ENCODE measurements around the gene ENOSF1.
A peak's percentile ranks its signal among the peaks of the same experiment; 100 is the strongest.

ENOSF1 gene

DNA sequence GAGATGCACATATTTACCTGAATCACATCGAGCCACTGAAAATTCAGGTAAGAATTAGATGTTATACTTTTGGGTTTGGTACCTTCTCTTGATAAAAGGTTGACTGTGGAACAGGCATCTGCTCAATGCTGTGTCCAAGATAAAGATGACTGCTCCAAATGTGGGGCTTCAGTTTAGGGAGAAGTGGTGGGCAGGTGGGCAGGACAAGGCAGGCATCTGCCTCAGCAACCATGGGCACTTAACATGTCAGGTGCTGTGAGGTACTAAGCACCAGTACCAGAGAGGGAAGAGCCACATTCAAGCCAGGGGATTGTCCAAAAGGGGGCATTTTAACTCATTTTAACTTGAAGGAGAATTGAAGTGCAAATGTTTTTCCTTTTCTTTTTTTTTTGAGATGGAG lies 41.0 kb downstream of the ENOSF1 start:
- Histone ChIP-seq H3K4me3 (ENCODE audit: low read length) (no peak overlapping the region), H3K27ac (ENCODE audit: low read depth, low read length) (no peak overlapping the region), H3K79me1 (ENCODE audit: low read length) (peaks cover 4% of the 10 kb centered on the region), H3K23ac (ENCODE audit: low read length) (no peak overlapping the region), H2AK5ac (ENCODE audit: low read length) (no peak overlapping the region), H3K4ac (ENCODE audit: low read depth, low read length) (no peak overlapping the region), H3K36me3 (ENCODE audit: control insufficient read depth, insufficient read depth, low read length) (peaks cover 14% of the 10 kb centered on the region), H3K18ac (ENCODE audit: low read length) (no peak overlapping the region), H3K4me2 (ENCODE audit: low read length) (no peak overlapping the region), H4K5ac (ENCODE audit: low read length) (no peak overlapping the region), H3K79me2 (ENCODE audit: control insufficient read depth, insufficient read depth, low read length) (peaks cover 3% of the 10 kb centered on the region), H2BK120ac (ENCODE audit: low read depth, low read length) (no peak overlapping the region), H3K4me1 (ENCODE audit: control insufficient read depth, low read depth, low read length) (no peaks in the 10 kb centered on the region), H3K27me3 (ENCODE audit: insufficient read depth, low read length, poor library complexity) (no peaks in the 10 kb centered on the region), H3K56ac (ENCODE audit: low read length) (no peak overlapping the region), H3K9ac (ENCODE audit: low read length) (no peak overlapping the region), H4K8ac (ENCODE audit: low read depth, low read length) (no peak overlapping the region), H2BK5ac (ENCODE audit: low read length) (no peak overlapping the region), H2BK15ac (replicated peaks; ENCODE audit: low read depth) (no peak overlapping the region)
- WGBS (ENCODE audit: extremely low coverage, insufficient coverage, low lambda C conversion rate): no CpG with 5 or more reads among the region's 1 CpG
- DNase-seq: no peak

DNA sequence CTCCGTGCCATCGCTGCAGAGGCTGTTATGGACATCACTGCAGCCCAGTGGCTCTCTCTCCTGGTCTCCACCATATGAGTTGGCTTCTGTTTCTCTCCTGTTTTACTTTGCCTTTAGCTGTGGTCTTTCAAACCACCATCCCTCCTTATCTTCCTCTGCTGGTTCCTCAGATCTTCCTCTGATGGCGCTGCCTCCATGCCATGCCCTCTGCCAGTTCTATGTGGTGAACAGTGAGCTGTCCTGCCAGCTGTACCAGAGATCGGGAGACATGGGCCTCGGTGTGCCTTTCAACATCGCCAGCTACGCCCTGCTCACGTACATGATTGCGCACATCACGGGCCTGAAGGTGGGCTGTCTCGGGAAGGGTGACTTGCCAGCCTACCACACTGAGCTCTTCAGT lies 41.9 kb downstream of the ENOSF1 start:
- no peak overlapping the region for H2BK15ac ChIP-seq (replicated peaks; ENCODE audit: low read depth)
- H2BK120ac ChIP-seq (ENCODE audit: low read depth, low read length): no peak overlapping the region
- WGBS (ENCODE audit: extremely low coverage, insufficient coverage, low lambda C conversion rate): no CpG with 5 or more reads among the region's 11 CpGs
- peaks cover 14% of the 10 kb centered on the region for H3K36me3 ChIP-seq (ENCODE audit: control insufficient read depth, insufficient read depth, low read length)
- no peak overlapping the region for H3K4me2 ChIP-seq (ENCODE audit: low read length)
- no peak overlapping the region for H4K8ac ChIP-seq (ENCODE audit: low read depth, low read length)
- no peak overlapping the region for H4K5ac ChIP-seq (ENCODE audit: low read length)
- H3K4me1 ChIP-seq (ENCODE audit: control insufficient read depth, low read depth, low read length): no peaks in the 10 kb centered on the region
- peaks cover 4% of the 10 kb centered on the region for H3K79me1 ChIP-seq (ENCODE audit: low read length)
- no peak overlapping the region for H3K56ac ChIP-seq (ENCODE audit: low read length)
- H2BK5ac ChIP-seq (ENCODE audit: low read length): no peak overlapping the region
- DNase-seq: no peak
- H3K79me2 ChIP-seq (ENCODE audit: control insufficient read depth, insufficient read depth, low read length): peaks cover 7% of the 10 kb centered on the region
- no peak overlapping the region for H3K18ac ChIP-seq (ENCODE audit: low read length)
- no peak overlapping the region for H3K23ac ChIP-seq (ENCODE audit: low read length)
- no peak overlapping the region for H3K9ac ChIP-seq (ENCODE audit: low read length)
- H3K27ac ChIP-seq (ENCODE audit: low read depth, low read length): no peak overlapping the region
- H2AK5ac ChIP-seq (ENCODE audit: low read length): no peak overlapping the region
- no peak overlapping the region for H3K4me3 ChIP-seq (ENCODE audit: low read length)
- H3K4ac ChIP-seq (ENCODE audit: low read depth, low read length): no peak overlapping the region
- no peaks in the 10 kb centered on the region for H3K27me3 ChIP-seq (ENCODE audit: insufficient read depth, low read length, poor library complexity)

DNA sequence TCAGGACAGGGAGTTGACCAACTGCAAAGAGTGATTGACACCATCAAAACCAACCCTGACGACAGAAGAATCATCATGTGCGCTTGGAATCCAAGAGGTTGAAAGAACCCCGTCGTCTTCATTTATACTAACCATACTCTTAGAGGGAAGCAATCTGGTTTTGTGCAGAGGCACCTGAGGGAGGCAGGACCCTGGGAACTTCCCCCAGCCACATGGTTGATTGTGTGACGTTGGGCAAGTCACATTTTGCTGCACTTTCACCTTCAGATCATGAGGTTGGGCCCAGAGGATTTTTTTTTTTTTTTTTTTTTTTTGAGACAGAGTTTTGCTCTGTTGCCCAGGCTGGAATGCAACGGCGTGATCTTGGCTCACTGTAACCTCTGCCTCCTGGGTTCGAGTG lies 43.4 kb downstream of the ENOSF1 start:
- no CpG with 5 or more reads among the region's 8 CpGs for WGBS (ENCODE audit: extremely low coverage, insufficient coverage, low lambda C conversion rate)
- peaks cover 13% of the 10 kb centered on the region for H3K36me3 ChIP-seq (ENCODE audit: control insufficient read depth, insufficient read depth, low read length)
- DNase-seq: no peak

DNA sequence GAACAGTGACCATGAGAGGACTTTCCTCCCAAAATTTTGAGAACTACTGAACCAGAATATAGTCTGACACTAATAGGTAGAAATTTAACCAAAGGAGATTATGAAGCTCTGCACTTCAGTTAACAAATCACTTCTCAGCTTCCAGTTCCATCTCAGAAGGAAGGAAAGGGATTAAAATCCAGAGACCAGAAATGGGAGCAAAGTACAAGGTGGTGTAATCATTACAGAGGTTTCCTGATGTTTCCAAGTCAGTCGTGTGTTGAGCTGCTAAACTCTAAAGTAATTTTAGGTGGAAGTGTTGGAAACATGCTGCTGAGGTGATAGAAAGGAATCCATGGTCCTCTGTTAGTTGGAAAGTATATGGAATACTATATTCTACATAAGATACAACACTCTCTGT lies 44.2 kb downstream of the ENOSF1 start:
- Histone ChIP-seq H4K8ac (ENCODE audit: low read depth, low read length) (no peak overlapping the region), H2BK15ac (replicated peaks; ENCODE audit: low read depth) (no peak overlapping the region), H3K79me1 (ENCODE audit: low read length) (peaks cover 4% of the 10 kb centered on the region), H4K5ac (ENCODE audit: low read length) (no peak overlapping the region), H3K9ac (ENCODE audit: low read length) (no peak overlapping the region), H2AK5ac (ENCODE audit: low read length) (no peak overlapping the region), H3K27me3 (ENCODE audit: insufficient read depth, low read length, poor library complexity) (no peaks in the 10 kb centered on the region), H3K4me3 (ENCODE audit: low read length) (no peak overlapping the region), H3K18ac (ENCODE audit: low read length) (no peak overlapping the region), H3K4ac (ENCODE audit: low read depth, low read length) (no peak overlapping the region), H3K79me2 (ENCODE audit: control insufficient read depth, insufficient read depth, low read length) (peaks cover 7% of the 10 kb centered on the region), H2BK120ac (ENCODE audit: low read depth, low read length) (no peak overlapping the region), H2BK5ac (ENCODE audit: low read length) (no peak overlapping the region), H3K56ac (ENCODE audit: low read length) (no peak overlapping the region), H3K36me3 (ENCODE audit: control insufficient read depth, insufficient read depth, low read length) (peaks cover 13% of the 10 kb centered on the region), H3K23ac (ENCODE audit: low read length) (no peak overlapping the region), H3K4me2 (ENCODE audit: low read length) (no peak overlapping the region), H3K27ac (ENCODE audit: low read depth, low read length) (no peak overlapping the region), H3K4me1 (ENCODE audit: control insufficient read depth, low read depth, low read length) (no peaks in the 10 kb centered on the region)
- WGBS (ENCODE audit: extremely low coverage, insufficient coverage, low lambda C conversion rate): no CpG with 5 or more reads among the region's 1 CpG
- no peak for DNase-seq

More for the DNA sequence above, 43.4 kb downstream of the ENOSF1 start:
- Histone ChIP-seq H3K4me2 (ENCODE audit: low read length) (no peak overlapping the region), H3K79me2 (ENCODE audit: control insufficient read depth, insufficient read depth, low read length) (peaks cover 7% of the 10 kb centered on the region), H2BK15ac (replicated peaks; ENCODE audit: low read depth) (no peak overlapping the region), H3K18ac (ENCODE audit: low read length) (no peak overlapping the region), H3K4me1 (ENCODE audit: control insufficient read depth, low read depth, low read length) (no peaks in the 10 kb centered on the region), H3K79me1 (ENCODE audit: low read length) (peaks cover 4% of the 10 kb centered on the region), H3K4me3 (ENCODE audit: low read length) (no peak overlapping the region), H4K5ac (ENCODE audit: low read length) (no peak overlapping the region), H3K23ac (ENCODE audit: low read length) (no peak overlapping the region), H3K27me3 (ENCODE audit: insufficient read depth, low read length, poor library complexity) (no peaks in the 10 kb centered on the region), H2BK120ac (ENCODE audit: low read depth, low read length) (no peak overlapping the region), H3K9ac (ENCODE audit: low read length) (no peak overlapping the region), H3K4ac (ENCODE audit: low read depth, low read length) (no peak overlapping the region), H4K8ac (ENCODE audit: low read depth, low read length) (no peak overlapping the region), H2BK5ac (ENCODE audit: low read length) (no peak overlapping the region), H3K27ac (ENCODE audit: low read depth, low read length) (no peak overlapping the region), H2AK5ac (ENCODE audit: low read length) (no peak overlapping the region), H3K56ac (ENCODE audit: low read length) (no peak overlapping the region)

DNA sequence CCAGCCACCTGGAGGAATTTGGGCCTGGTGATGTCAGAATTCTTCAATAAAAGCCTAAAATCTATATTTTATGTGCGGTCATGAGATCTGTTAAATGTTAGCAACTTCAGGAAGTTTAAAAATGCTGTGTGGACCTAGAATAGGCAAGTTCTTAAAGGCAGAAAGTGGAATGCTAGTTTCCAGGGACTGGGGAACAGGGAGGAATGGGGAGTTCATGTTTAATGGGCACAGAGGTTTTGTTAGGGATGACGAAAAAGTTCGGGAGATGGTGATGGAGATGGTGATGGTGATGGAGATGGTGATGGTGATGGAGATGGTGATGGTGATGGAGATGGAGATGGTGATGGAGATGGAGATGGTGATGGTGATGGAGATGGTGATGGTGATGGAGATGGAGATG lies 45.8 kb downstream of the ENOSF1 start:
- Histone ChIP-seq H3K79me2 (ENCODE audit: control insufficient read depth, insufficient read depth, low read length) (peaks cover 10% of the 10 kb centered on the region), H3K4me2 (ENCODE audit: low read length) (no peak overlapping the region), H3K36me3 (ENCODE audit: control insufficient read depth, insufficient read depth, low read length) (peaks cover 12% of the 10 kb centered on the region)

DNA sequence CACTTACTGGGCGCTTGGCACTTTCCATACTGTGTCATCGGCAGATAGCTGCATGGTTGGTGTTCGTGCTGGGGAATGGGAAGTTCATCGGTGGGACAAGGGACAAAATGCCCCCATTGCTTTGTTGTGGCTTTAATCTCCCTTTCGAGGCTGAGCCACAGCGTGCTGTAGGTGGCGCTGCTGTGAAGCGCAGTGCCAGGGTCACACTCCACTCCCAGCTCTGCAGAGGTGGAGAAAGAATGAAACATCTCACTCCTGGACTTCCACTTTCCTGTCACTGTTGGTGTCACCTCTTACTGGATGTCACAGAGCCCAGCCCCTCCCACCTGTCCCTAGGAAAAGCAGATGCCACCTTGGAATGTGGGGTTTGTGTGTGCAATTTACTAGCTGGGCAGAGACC lies 46.3 kb downstream of the ENOSF1 start:
- H3K79me1 ChIP-seq (ENCODE audit: low read length): peaks cover 7% of the 10 kb centered on the region
- H3K56ac ChIP-seq (ENCODE audit: low read length): no peak overlapping the region
- no peak overlapping the region for H4K5ac ChIP-seq (ENCODE audit: low read length)
- no peaks in the 10 kb centered on the region for H3K4me1 ChIP-seq (ENCODE audit: control insufficient read depth, low read depth, low read length)
- no peak overlapping the region for H3K23ac ChIP-seq (ENCODE audit: low read length)
- no CpG with 5 or more reads among the region's 8 CpGs for WGBS (ENCODE audit: extremely low coverage, insufficient coverage, low lambda C conversion rate)
- no peak overlapping the region for H2BK5ac ChIP-seq (ENCODE audit: low read length)
- H3K79me2 ChIP-seq (ENCODE audit: control insufficient read depth, insufficient read depth, low read length): peaks cover 10% of the 10 kb centered on the region
- H3K4me2 ChIP-seq (ENCODE audit: low read length): no peak overlapping the region
- H3K27me3 ChIP-seq (ENCODE audit: insufficient read depth, low read length, poor library complexity): no peaks in the 10 kb centered on the region
- no peak overlapping the region for H3K18ac ChIP-seq (ENCODE audit: low read length)
- H3K36me3 ChIP-seq (ENCODE audit: control insufficient read depth, insufficient read depth, low read length): peaks cover 9% of the 10 kb centered on the region
- H3K4me3 ChIP-seq (ENCODE audit: low read length): no peak overlapping the region
- peak; percentile 38 for DNase-seq
- H4K8ac ChIP-seq (ENCODE audit: low read depth, low read length): no peak overlapping the region
- no peak overlapping the region for H2BK15ac ChIP-seq (replicated peaks; ENCODE audit: low read depth)
- no peak overlapping the region for H2BK120ac ChIP-seq (ENCODE audit: low read depth, low read length)
- no peak overlapping the region for H3K27ac ChIP-seq (ENCODE audit: low read depth, low read length)
- H2AK5ac ChIP-seq (ENCODE audit: low read length): no peak overlapping the region
- H3K9ac ChIP-seq (ENCODE audit: low read length): no peak overlapping the region
- H3K4ac ChIP-seq (ENCODE audit: low read depth, low read length): no peak overlapping the region

More for the DNA sequence above, 45.8 kb downstream of the ENOSF1 start:
- no peak for DNase-seq
- Histone ChIP-seq H3K9ac (ENCODE audit: low read length) (no peak overlapping the region), H4K8ac (ENCODE audit: low read depth, low read length) (no peak overlapping the region), H3K27me3 (ENCODE audit: insufficient read depth, low read length, poor library complexity) (no peaks in the 10 kb centered on the region), H3K4me3 (ENCODE audit: low read length) (no peak overlapping the region), H3K4ac (ENCODE audit: low read depth, low read length) (no peak overlapping the region), H3K79me1 (ENCODE audit: low read length) (peaks cover 7% of the 10 kb centered on the region), H3K27ac (ENCODE audit: low read depth, low read length) (no peak overlapping the region), H2BK5ac (ENCODE audit: low read length) (no peak overlapping the region), H4K5ac (ENCODE audit: low read length) (no peak overlapping the region), H3K23ac (ENCODE audit: low read length) (no peak overlapping the region), H3K56ac (ENCODE audit: low read length) (no peak overlapping the region), H2AK5ac (ENCODE audit: low read length) (no peak overlapping the region), H3K18ac (ENCODE audit: low read length) (no peak overlapping the region), H2BK15ac (replicated peaks; ENCODE audit: low read depth) (no peak overlapping the region), H2BK120ac (ENCODE audit: low read depth, low read length) (no peak overlapping the region), H3K4me1 (ENCODE audit: control insufficient read depth, low read depth, low read length) (no peaks in the 10 kb centered on the region)
- WGBS (ENCODE audit: extremely low coverage, insufficient coverage, low lambda C conversion rate): no CpG with 5 or more reads among the region's 3 CpGs
